ENCODE data around the gene ATM. TPM values are rescaled to one million over a fixed set of nuclear protein-coding genes. Genes with fewer than 3 reads are reported as not detected.
"Not testable (repeated sequence)": the region's sequence is repeated elsewhere in the genome, so short reads cannot be mapped to it uniquely, and the experiment has no call there.

ATM gene
- total RNA-seq, 1 donor from 2014 or later, result 51.5 TPM

DNA sequence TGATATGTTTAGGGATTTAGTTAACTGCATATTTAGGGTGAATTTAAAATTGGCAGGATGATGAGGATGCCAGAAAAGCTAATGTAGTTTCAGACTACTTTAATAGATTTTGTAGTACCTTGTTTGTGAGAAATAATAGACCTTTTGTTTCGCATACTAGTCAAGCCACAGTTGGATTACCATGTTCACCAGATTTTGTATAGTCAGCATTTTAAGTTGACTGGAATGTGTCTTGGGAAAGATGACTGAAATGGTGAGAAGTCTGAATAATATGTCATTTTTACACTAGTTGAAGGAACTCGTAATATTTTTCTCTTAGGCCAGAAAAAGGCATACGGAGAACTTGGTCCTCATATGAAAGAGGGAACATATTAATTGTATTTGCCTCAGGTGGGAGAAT lies 23.4 kb downstream of the ATM start:
- Mint-ChIP-seq H3K4me1 (ENCODE audit: unreplicated experiment) (no peaks in the 10 kb centered on the region), H3K27me3 (ENCODE audit: unreplicated experiment) (no peaks in the 10 kb centered on the region), H3K9me3 (ENCODE audit: unreplicated experiment) (no peaks in the 10 kb centered on the region), H3K36me3 (ENCODE audit: low read depth, unreplicated experiment) (peaks cover 4% of the 10 kb centered on the region), H3K4me3 (ENCODE audit: unreplicated experiment) (no peak overlapping the region), H3K27ac (ENCODE audit: unreplicated experiment) (no peak overlapping the region)
- DNase-seq (ENCODE audit: low spot score), result no peak
- TF ChIP-seq, protein P1, sequence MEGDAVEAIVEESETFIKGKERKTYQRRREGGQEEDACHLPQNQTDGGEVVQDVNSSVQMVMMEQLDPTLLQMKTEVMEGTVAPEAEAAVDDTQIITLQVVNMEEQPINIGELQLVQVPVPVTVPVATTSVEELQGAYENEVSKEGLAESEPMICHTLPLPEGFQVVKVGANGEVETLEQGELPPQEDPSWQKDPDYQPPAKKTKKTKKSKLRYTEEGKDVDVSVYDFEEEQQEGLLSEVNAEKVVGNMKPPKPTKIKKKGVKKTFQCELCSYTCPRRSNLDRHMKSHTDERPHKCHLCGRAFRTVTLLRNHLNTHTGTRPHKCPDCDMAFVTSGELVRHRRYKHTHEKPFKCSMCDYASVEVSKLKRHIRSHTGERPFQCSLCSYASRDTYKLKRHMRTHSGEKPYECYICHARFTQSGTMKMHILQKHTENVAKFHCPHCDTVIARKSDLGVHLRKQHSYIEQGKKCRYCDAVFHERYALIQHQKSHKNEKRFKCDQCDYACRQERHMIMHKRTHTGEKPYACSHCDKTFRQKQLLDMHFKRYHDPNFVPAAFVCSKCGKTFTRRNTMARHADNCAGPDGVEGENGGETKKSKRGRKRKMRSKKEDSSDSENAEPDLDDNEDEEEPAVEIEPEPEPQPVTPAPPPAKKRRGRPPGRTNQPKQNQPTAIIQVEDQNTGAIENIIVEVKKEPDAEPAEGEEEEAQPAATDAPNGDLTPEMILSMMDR (IDR thresholded peaks at IDR 0.05; ENCODE audit: unreplicated experiment), result no peak

DNA sequence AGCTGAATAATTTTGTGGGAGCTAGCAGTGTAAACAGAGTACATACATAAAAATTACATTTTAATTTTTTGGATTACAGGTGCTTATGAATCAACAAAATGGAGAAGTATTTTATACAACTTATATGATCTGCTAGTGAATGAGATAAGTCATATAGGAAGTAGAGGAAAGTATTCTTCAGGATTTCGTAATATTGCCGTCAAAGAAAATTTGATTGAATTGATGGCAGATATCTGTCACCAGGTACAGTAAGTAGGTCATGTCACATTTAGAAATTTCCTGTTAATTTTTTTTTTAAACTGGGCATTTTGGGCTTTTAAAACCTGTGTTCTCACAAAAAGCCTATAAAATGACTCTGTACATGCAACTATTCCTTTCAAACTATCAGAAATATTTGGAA lies 24.0 kb downstream of the ATM start:
- Mint-ChIP-seq H3K27me3 (ENCODE audit: unreplicated experiment) (no peaks in the 10 kb centered on the region), H3K4me1 (ENCODE audit: unreplicated experiment) (peaks cover 3% of the 10 kb centered on the region), H3K36me3 (ENCODE audit: low read depth, unreplicated experiment) (peaks cover 4% of the 10 kb centered on the region), H3K9me3 (ENCODE audit: unreplicated experiment) (no peaks in the 10 kb centered on the region), H3K4me3 (ENCODE audit: unreplicated experiment) (no peak overlapping the region), H3K27ac (ENCODE audit: unreplicated experiment) (no peak overlapping the region)
- TF ChIP-seq, protein P1 (IDR thresholded peaks at IDR 0.05; ENCODE audit: unreplicated experiment), result no peak
- no peak for DNase-seq (ENCODE audit: low spot score)

DNA sequence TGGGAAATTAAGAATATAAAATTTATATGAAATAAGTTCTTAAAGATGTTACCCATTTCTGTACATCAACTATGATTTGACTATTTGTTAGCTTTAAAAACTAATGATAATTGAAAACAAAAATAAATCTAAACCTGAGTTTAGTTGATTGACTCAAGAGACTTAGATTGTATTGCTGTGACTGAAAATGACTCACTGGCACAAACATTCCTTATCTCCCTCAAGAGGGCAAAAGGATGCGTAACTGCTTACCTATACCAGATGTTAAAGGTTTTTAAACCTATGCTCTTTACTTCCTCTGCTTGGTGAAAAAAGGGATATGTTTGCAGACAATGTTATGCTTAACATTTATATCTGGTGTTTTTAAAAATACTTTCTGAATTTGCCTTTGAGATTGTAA lies 30.3 kb downstream of the ATM start:
- Mint-ChIP-seq H3K4me3 (ENCODE audit: unreplicated experiment) (no peak overlapping the region), H3K4me1 (ENCODE audit: unreplicated experiment) (peaks cover 6% of the 10 kb centered on the region), H3K27ac (ENCODE audit: unreplicated experiment) (no peak overlapping the region), H3K27me3 (ENCODE audit: unreplicated experiment) (peaks cover 2% of the 10 kb centered on the region), H3K36me3 (ENCODE audit: low read depth, unreplicated experiment) (peaks cover 7% of the 10 kb centered on the region), H3K9me3 (ENCODE audit: unreplicated experiment) (no peaks in the 10 kb centered on the region)
- TF ChIP-seq, protein P1 (IDR thresholded peaks at IDR 0.05; ENCODE audit: unreplicated experiment), result no peak
- DNase-seq (ENCODE audit: low spot score), result no peak

DNA sequence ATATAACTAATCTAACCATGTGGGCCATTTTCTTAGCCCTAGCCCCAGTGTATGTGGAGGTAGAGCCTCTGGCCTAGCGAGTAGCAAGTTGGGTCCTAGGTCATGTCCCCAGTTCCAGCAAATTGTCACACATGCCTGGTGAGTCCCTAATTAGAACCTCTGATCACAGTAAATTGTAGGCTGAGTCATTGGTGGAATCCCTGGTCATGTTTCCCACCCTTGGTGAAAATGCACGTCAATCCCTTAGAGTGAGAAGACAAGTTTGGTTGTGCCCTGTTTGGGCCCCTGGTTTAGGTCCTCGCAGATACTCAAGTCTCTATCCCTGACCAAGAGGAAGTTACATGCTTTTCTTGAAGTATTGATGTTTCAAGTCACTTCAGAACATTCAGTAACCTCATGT lies 46.7 kb downstream of the ATM start:
- DNase-seq (ENCODE audit: low spot score), result no peak
- TF ChIP-seq, protein P1 (IDR thresholded peaks at IDR 0.05; ENCODE audit: unreplicated experiment), result no peak
- Mint-ChIP-seq H3K27me3 (ENCODE audit: unreplicated experiment) (peaks cover 1% of the 10 kb centered on the region), H3K4me1 (ENCODE audit: unreplicated experiment) (no peaks in the 10 kb centered on the region), H3K9me3 (ENCODE audit: unreplicated experiment) (peaks cover 3% of the 10 kb centered on the region), H3K4me3 (ENCODE audit: unreplicated experiment) (no peak overlapping the region), H3K27ac (ENCODE audit: unreplicated experiment) (no peak overlapping the region), H3K36me3 (ENCODE audit: low read depth, unreplicated experiment) (peaks cover 20% of the 10 kb centered on the region)

DNA sequence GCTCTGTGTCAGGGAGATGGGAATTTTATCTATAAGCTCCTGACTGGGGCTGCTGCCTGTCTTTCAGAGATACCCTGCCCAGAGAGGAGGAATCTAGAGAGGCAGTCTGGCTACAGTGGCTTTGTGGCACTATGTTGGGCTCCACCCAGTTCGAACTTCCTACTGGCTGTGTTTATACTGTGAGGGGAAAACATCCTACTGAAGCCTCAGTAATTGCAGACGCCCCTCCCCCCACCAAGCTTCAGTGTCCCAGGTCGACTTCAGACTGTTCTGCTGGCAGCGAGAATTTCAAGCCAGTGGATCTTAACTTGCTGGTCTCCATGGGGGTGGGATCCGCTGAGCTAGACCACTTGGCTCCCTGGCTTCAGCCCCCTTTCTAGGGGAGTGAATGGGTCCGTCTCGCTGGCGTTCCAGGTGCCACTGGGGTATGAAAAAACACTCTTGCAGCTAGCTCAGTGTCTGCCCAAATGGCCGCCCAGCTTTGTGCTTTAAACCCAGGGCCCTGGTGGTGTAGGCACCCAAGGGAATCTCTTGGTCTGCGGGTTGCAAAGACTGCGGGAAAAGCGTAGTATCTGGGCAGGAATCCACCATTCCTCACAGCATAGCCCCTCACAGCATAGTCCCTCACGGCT lies 54.2 kb downstream of the ATM start:
- H3K27ac Mint-ChIP-seq (ENCODE audit: unreplicated experiment); DNase-seq (ENCODE audit: low spot score); H3K4me3 Mint-ChIP-seq (ENCODE audit: unreplicated experiment); H3K9me3 Mint-ChIP-seq (ENCODE audit: unreplicated experiment); H3K27me3 Mint-ChIP-seq (ENCODE audit: unreplicated experiment): not testable (repeated sequence)
- Mint-ChIP-seq H3K36me3 (ENCODE audit: low read depth, unreplicated experiment) (peaks cover 48% of the 10 kb centered on the region), H3K4me1 (ENCODE audit: unreplicated experiment) (peaks cover 18% of the 10 kb centered on the region)

All from endothelial cell (in vitro differentiated cells).